HCT116 (cell line): ENCODE measurements around the gene PPP4R3C.

Experiments used
- ATF3 ChIP-seq: IDR thresholded peaks from 2 replicates; pipeline ENCODE4 v1.6.1; 2012
- CTCF ChIP-seq, 3 experiments: fragments of 200-600 bp in 1 of 3; sonication (generic) in 1 of 3; IDR thresholded peaks in 2 of 3; conservative IDR thresholded peaks in 1 of 3; 2 replicates each; pipeline ENCODE4 v1.5.1; 2012 to 2017; ENCODE audit warnings: low read depth in 2 of 3, low read length in 2 of 3, antibody characterized with exemption in 1 of 3, borderline replicate concordance in 1 of 3, control low read depth in 1 of 3, mild to moderate bottlenecking in 1 of 3, mixed read lengths in 1 of 3, mixed run types in 1 of 3, moderate library complexity in 1 of 3; ENCODE audit not compliant: insufficient read depth in 1 of 3
- EGR1 ChIP-seq: IDR thresholded peaks from 2 replicates; pipeline ENCODE4 v1.6.1; 2012; ENCODE audit warnings: low read depth
- EZH2 ChIP-seq: fragments of 200-600 bp; sonication (generic); IDR thresholded peaks from 2 replicates; pipeline ENCODE4 v1.6.1; 2017; ENCODE audit warnings: antibody characterized with exemption, mixed run types
- POLR2A ChIP-seq: IDR thresholded peaks from 2 replicates; pipeline ENCODE4 v1.7.0; 2011; ENCODE audit warnings: borderline replicate concordance; ENCODE audit not compliant: insufficient read depth, insufficient read length; ENCODE audit errors: extremely low read depth
- POLR2AphosphoS5 ChIP-seq: IDR thresholded peaks from 2 replicates; pipeline ENCODE4 v1.6.1; 2011; ENCODE audit warnings: mild to moderate bottlenecking, low read depth, low read length, moderate library complexity
- SP1 ChIP-seq: IDR thresholded peaks from 2 replicates; pipeline ENCODE4 v1.6.1; 2012; ENCODE audit warnings: low read depth
- ZBTB33 ChIP-seq: IDR thresholded peaks from 2 replicates; pipeline ENCODE4 v1.6.1; 2011; ENCODE audit warnings: mild to moderate bottlenecking, low read length, moderate library complexity; ENCODE audit not compliant: insufficient replicate concordance; ENCODE audit errors: extremely low read depth
- ZNF274 ChIP-seq: fragments of 200-500 bp; sonication (Bioruptor generic); IDR thresholded peaks from 2 replicates; pipeline ENCODE4 v1.6.1; 2014; ENCODE audit warnings: mild to moderate bottlenecking, low read depth, low read length, inconsistent platforms

GRCh38 chrX:27444093-27444908 is 18.8 kb downstream of the PPP4R3C start:
- TF ChIP-seq CTCF (IDR thresholded peaks at IDR 0.05 in 2 of 3, conservative IDR thresholded peaks at IDR 0.05 in 1 of 3; ENCODE audit: borderline replicate concordance in 1 of 3, insufficient read depth in 1 of 3, low read depth in 2 of 3, low read length in 2 of 3): no peak
- TF ChIP-seq POLR2AphosphoS5: no peak
- no peak for TF ChIP-seq SP1
- no peak for TF ChIP-seq EGR1
- TF ChIP-seq ATF3: no peak
- TF ChIP-seq EZH2: no peak
- TF ChIP-seq POLR2A: no peak
- no peak for TF ChIP-seq ZNF274
- TF ChIP-seq ZBTB33: no peak
